ENCODE results near the gene RPRD1A.
"Not testable (repeated sequence)": the region's sequence is repeated elsewhere in the genome, so short reads cannot be mapped to it uniquely, and the experiment has no call there.

RPRD1A gene

DNA sequence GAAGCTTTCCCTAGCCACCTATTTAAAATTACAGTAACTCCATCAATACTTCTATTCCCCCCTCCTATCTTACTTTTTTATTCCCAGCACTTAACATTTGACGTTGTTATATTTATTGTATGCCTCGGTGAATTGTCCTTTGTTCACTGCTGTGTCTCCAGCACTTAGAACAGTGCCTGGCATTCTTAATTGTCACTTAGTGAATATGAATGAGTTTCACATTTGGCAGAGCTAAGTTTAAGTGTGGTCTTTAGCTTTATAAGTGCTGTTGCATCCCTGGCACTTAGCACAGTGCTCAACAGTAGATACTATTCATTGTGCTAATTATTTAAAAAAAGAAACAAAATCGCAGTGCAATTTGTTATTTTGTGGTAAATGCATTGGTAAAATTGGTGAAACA, 93.2 kb downstream of the RPRD1A start:
- in situ Hi-C loops (cut with MboI; ENCODE audit: low sequenced_read_pairs) = no loop called here

GRCh38 chr18:35973650-35974049, 93.7 kb downstream of the RPRD1A start:
- in situ Hi-C loops (cut with MboI; ENCODE audit: low sequenced_read_pairs) = no loop called here

DNA sequence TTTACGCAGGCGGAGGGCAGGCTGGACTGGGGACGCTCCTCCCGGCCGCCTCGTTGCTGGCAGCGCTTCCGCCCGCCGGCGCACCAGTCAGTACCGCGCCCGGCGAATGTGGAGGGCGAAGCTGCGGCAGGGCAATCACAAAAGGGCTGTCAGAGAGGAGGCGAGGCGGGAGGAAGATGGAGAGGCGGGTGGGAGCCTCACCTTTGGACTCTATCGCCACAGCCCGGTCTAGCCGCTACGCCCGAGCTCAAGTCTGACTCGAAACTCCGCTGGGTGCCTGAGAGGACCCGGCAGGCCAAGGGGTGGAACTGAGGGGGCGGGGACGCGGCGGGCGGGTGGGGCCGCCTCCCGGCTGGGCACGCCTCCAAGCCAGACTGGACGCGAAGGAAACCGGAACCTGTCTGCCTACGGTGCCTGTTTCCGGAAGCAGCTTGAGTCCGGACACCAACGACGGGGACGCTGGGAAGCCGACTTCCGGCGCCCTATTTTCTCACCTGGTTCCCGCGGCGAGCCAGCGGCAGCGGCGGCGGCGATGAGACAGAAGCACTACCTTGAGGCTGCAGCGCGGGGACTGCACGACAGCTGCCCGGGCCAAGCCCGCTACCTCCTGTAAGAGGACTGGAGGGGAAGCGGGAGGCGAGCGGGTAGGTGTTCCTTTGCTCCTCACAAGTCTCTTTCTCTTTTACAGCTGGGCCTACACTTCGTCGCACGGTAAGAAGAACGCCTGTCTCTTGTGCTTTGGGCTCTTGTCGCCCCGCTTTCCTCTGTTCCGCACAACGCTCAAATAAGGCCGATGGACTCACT, 95.0 kb downstream of the RPRD1A start, which contains the start of gene RMP24:
Gene RMP24 (plus strand): TSS at position 483 of the 804 bp plus-strand sequence.
- in situ Hi-C loops (cut with MboI; ENCODE audit: low sequenced_read_pairs) = no loop called here

- in situ Hi-C loops (cut with MboI; ENCODE audit: low sequenced_read_pairs) = no loop called here
Observed at GRCh38 chr18:35971661-35972196, 95.6 kb downstream of the RPRD1A start.

DNA sequence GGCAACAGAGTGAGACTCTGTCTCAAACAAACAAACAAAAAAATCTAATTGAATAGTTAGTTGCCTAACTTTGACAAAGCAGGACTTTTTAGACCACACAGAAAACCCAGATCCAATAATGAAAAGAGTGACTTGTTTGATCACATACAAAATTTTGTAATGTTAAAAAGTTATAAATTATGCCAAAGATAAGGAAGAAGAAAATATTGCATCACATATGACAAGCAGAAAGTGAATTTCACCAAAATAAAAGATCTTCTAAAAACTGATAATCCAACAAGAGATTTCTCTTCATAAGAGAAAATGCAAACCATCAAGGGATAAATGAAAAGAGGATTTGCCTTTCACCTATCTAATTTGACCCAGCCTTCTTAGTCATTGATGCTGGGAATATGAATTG, 97.7 kb downstream of the RPRD1A start:
- in situ Hi-C loops (cut with MboI; ENCODE audit: low sequenced_read_pairs) = no loop called here

DNA sequence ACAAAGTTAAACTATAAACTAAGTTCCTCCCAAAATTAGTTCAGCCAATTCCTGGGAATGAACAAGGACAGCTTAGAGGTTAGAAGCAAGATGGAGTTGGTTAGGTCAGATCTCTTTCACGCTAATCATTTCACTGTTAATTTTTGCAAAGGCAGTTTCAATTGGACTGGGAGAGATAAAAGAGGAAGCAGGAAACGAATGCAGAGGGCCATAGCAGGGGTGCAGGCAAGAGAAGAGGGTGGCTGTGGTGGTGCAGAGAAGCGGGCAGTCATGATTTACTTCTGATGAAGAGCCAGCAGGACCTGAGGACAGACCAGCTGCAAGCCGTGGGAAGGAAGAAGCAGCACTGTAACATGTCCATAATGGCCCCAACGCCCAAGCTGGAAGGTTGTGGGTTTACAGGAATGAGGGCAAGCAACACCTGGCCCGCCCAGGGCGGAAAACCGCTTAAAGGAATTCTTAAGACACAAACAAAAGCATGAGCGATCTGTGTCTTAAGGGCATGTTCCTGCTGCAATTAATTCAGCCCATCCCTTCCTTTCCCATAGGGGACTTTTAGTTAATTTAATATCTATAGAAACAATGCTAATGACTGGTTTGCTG, 99.0 kb downstream of the RPRD1A start:
- in situ Hi-C loops (cut with MboI; ENCODE audit: low sequenced_read_pairs) = no loop called here

- in situ Hi-C loops (cut with MboI; ENCODE audit: low sequenced_read_pairs) = not testable (repeated sequence)
Observed at GRCh38 chr18:35967866-35968265, 99.5 kb downstream of the RPRD1A start.

- in situ Hi-C loops (cut with MboI; ENCODE audit: low sequenced_read_pairs) = no loop called here
Observed at GRCh38 chr18:35964319-35964718, 103.0 kb downstream of the RPRD1A start.

GRCh38 chr18:35962320-35962719, 105.0 kb downstream of the RPRD1A start:
- in situ Hi-C loops (cut with MboI; ENCODE audit: low sequenced_read_pairs) = no loop called here

- in situ Hi-C loops (cut with MboI; ENCODE audit: low sequenced_read_pairs) = loop anchor here (10.0 kb wide), 1 partner anchor 201 kb away; no protein-coding TSS in a partner anchor
Observed at GRCh38 chr18:35956226-35956625, 111.1 kb downstream of the RPRD1A start.

- in situ Hi-C loops (cut with MboI; ENCODE audit: low sequenced_read_pairs) = loop anchor here (10.0 kb wide), 1 partner anchor 199 kb away; no protein-coding TSS in a partner anchor
Observed at GRCh38 chr18:35953688-35954087, 113.7 kb downstream of the RPRD1A start.

GRCh38 chr18:35950628-35950982, 116.8 kb downstream of the RPRD1A start:
- in situ Hi-C loops (cut with MboI; ENCODE audit: low sequenced_read_pairs) = loop anchor here (10.0 kb wide), 1 partner anchor 196 kb away; no protein-coding TSS in a partner anchor

DNA sequence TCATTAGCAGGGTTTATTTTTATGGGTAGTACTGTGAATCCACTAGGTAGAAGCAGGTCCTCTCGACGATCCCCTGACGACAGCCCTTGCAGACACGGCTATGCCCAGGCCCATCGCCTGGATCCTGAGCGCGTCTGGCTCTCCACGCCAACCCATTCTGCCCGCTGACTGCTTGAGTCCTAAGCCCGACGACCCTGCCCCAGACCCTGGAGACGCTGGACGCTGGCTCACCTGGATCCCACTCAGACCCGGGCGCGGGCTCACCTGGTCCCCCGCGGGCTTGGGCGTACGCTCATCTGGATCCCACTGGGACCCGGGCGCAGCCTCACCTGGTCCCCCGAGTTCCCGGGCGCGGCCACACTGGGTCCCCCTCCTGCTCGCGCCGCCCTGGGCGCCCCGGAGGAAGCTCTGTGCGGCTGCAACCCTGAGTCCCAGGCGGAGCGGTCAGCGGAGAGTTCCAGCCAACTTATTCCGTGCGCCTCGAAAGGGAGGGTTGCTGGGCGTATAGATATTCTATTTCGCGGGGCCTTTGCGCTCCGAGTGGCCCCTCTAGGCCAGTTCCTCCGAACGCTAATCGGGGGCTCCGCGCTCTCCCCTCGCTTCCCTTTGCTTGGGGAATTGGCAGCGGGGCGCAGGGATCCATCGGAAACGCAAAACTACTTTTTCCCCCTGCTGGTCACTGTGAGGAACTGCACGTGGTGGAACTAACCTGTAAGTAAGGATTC, 117.3 kb downstream of the RPRD1A start:
- in situ Hi-C loops (cut with MboI; ENCODE audit: low sequenced_read_pairs) = loop anchor here (10.0 kb wide), 1 partner anchor 195 kb away; no protein-coding TSS in a partner anchor

- in situ Hi-C loops (cut with MboI; ENCODE audit: low sequenced_read_pairs) = no loop called here
Observed at GRCh38 chr18:35949090-35949489, 118.3 kb downstream of the RPRD1A start.

DNA sequence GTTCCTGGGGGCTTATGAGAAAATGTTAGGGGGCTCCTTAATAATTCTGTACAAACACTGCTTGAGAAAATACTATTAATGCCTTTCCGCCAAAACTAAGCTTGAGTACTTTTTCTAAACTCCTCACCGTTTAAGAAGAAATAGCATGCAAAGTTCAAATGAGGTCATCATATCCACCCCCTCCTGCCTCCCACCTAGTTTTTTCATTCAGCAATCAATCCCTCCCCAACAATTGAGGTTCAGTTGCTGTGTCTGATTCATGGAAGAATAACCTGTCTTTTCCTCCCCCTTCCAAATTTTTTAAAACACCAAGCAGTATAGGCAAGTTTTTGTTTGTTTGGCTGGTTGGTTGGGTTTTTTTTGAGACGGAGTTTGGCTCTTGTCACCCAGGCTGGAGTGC, 119.3 kb downstream of the RPRD1A start:
- in situ Hi-C loops (cut with MboI; ENCODE audit: low sequenced_read_pairs) = no loop called here

GRCh38 chr18:35942661-35943060, 124.7 kb downstream of the RPRD1A start:
- in situ Hi-C loops (cut with MboI; ENCODE audit: low sequenced_read_pairs) = no loop called here

DNA sequence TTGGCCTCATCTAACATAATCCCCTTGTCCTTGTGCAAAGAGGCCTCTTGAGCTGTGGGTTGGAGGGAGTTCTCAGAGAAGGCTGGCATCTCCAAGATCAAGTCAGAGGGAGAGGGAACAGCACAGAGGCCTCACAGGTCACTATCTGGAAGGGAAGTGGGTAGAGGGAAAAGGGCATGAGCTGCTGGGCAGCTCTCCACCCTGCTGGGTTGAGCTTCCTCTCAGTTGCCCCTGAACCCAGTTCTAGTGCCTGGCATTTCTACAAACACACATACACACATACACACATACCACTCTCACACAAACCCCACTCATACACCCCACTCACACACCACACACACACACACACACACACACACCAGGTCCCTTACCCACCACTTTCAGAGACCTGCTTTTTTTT, 125.2 kb downstream of the RPRD1A start:
- in situ Hi-C loops (cut with MboI; ENCODE audit: low sequenced_read_pairs) = no loop called here

DNA sequence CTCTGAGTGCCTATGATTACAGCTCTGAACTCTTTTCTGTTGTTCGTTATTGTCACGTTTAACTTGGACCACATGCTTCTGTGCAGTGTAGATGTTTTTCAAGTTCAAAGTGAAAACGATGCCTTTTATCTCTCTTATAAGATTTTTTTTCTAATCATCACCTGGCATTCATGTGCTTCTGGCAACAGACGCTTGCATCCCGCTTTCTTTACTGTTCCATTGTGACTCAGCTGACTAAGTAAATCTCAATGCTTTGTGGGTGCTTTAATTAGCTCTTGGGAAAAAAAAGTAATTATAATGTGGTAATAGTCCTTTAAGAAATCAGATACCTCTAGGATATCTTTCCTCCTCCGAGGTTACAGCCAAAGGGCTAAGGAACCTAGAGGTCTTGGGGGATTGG, 126.1 kb downstream of the RPRD1A start:
- in situ Hi-C loops (cut with MboI; ENCODE audit: low sequenced_read_pairs) = no loop called here

Measured in HL-60/S4 treated with phorbol 12-myristate 13-acetate at 8.2 ng/mL for 4 days and 3 days (cell line).